BE2C (cell line): ENCODE measurements around the gene ZNF821.
A peak's percentile ranks its signal among the peaks of the same experiment; 100 is the strongest.

Experiments
- DNase-seq: peaks from one replicate; pipeline ENCODE4 v3.0.0-alpha.2; 2020
- H3K27me3 ChIP-seq: fragments of 250-450 bp; sonication (Bioruptor Pico); 2 replicates; pipeline ENCODE4 v1.5.1; 2020; ENCODE audit warnings: mild to moderate bottlenecking
- H3K36me3 ChIP-seq: fragments of 250-450 bp; sonication (Bioruptor Pico); 2 replicates; pipeline ENCODE4 v1.5.1; 2020; ENCODE audit warnings: mild to moderate bottlenecking
- H3K4me1 ChIP-seq: fragments of 250-450 bp; sonication (Bioruptor Pico); 2 replicates; pipeline ENCODE4 v1.5.1; 2020
- H3K4me3 ChIP-seq: 2 replicates; pipeline ENCODE4 v1.5.1; 2011; ENCODE audit warnings: low read depth, low read length
- H3K9me3 ChIP-seq: fragments of 250-450 bp; sonication (Bioruptor Pico); 2 replicates; pipeline ENCODE4 v1.5.1; 2020
- TF ChIP-seq, protein P1 (sequence below): IDR thresholded peaks from 2 replicates; pipeline ENCODE4 v1.5.1; 2012; ENCODE audit warnings: mild to moderate bottlenecking, low read depth, low read length

The ZNF821 gene

DNA sequence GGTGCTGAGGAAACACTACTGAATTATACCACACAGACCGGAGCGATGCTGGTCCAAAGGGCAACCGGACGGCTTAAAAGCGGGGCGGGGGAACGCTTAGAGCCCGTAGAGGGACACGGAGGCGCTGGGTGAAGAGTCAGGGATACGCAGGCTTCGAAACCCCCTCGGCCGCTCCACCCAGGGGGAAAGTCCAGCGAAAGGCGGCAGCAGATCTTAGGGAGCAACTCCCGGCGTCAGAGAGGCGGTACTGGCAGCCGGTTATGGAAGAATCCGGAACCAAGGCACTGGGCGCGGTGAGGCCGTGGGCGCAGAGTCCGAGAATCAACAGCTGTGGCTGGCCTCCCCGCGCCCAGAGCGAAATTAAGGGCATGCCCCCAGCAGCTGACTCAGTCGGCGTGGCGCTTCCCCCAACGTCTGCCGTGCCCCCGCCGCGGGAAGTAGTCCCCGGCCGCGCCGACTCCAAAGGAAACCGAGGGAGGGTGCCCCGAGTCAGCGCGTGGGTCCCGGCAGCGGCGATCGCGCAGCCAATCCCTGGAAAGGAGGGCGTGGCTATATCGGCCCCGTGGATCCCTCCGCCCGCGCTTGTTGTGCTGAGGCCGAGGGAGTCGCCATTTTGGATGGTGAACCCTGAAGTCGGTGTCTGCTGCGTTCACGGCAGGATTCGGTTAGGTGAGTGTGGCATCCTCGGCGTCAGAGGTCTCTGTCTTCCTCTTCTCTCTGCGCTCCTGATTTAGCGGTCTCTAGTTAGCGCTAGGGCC lies 11.1 kb upstream of the ZNF821 start, which contains the start of gene IST1:
TSS of gene IST1 (plus strand) at position 611 of the 758 bp plus-strand sequence. CDS start 20,110 bp downstream, outside the sequence.
- Histone ChIP-seq H3K9me3 (no peaks in the 10 kb centered on the region), H3K36me3 (peaks cover 10% of the 10 kb centered on the region), H3K27me3 (no peaks in the 10 kb centered on the region), H3K4me1 (peaks cover 3% of the 10 kb centered on the region; the same call in 1 of the 2 replicates), H3K4me3 (peak within 1 kb of the TSS; percentile 97)
- TF ChIP-seq, protein P1, sequence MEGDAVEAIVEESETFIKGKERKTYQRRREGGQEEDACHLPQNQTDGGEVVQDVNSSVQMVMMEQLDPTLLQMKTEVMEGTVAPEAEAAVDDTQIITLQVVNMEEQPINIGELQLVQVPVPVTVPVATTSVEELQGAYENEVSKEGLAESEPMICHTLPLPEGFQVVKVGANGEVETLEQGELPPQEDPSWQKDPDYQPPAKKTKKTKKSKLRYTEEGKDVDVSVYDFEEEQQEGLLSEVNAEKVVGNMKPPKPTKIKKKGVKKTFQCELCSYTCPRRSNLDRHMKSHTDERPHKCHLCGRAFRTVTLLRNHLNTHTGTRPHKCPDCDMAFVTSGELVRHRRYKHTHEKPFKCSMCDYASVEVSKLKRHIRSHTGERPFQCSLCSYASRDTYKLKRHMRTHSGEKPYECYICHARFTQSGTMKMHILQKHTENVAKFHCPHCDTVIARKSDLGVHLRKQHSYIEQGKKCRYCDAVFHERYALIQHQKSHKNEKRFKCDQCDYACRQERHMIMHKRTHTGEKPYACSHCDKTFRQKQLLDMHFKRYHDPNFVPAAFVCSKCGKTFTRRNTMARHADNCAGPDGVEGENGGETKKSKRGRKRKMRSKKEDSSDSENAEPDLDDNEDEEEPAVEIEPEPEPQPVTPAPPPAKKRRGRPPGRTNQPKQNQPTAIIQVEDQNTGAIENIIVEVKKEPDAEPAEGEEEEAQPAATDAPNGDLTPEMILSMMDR, result no peak
- peak; percentile 98 for DNase-seq

DNA sequence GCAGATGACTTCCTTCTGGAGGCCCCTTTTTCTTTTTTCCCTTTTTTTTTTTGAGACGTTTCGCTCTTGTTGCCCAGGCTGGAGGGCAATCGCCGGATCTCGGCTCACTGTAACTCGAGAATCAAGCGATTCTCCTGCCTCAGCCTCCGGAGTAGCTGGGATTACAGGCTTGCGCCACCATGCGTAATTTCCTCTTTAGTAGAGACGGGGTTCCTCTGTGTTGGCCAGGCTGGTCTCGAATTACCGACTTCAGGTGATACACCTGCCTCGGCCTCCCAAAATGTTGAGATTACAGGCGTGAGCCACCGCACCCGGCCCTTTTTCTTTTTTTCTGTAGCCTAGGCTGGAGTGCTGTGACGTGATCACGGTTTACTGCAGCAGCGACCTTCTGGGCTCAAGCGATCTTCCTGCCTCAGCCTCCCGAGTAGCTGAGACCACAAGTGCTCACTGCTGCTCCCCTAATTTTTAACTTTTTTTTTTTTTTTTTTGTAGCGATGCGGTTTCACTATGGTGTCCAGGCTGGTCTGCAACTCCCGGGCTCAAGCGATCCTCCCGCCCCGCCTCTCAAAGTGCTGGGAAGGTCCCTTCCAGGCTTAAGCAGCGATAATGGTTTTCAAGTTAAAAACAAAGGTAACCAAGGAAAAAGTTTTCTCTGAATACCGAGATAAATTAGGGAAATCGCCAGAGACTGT lies 10.4 kb upstream of the ZNF821 start:
- TF ChIP-seq, protein P1, result 0 out of 2 replicates have a peak, but pooled peaks have one; percentile 11
- H3K4me1 ChIP-seq, result peaks cover 3% of the 10 kb centered on the region; the same call in 1 of the 2 replicates
- peak; percentile 40 for DNase-seq

DNA sequence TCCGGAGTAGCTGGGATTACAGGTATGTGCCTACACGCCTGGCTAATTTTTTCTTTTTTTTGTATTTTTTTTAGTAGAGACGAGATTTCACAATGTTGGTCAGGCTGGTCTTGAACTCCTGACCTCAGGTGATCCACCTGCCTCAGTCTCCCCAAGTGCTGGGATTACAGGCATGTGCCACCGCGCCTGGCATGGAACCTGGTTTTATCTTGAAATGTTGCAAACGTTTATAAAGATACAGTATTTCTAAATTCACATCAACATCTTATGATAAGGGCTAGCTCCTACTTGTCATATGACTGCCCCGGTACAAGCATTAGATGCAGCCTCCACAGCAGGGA lies 9.9 kb upstream of the ZNF821 start:
- H3K9me3 ChIP-seq, result no peaks in the 10 kb centered on the region
- peaks cover 3% of the 10 kb centered on the region; the same call in 1 of the 2 replicates for H3K4me1 ChIP-seq
- H3K36me3 ChIP-seq, result peaks cover 10% of the 10 kb centered on the region
- no peaks in the 10 kb centered on the region for H3K27me3 ChIP-seq
- H3K4me3 ChIP-seq, result peak overlapping the region; percentile 97
- TF ChIP-seq, protein P1, result no peak
- DNase-seq, result no peak

More for the DNA sequence above, 10.4 kb upstream of the ZNF821 start:
- Histone ChIP-seq H3K27me3 (no peaks in the 10 kb centered on the region), H3K4me3 (peak overlapping the region; percentile 97), H3K9me3 (no peaks in the 10 kb centered on the region), H3K36me3 (peaks cover 10% of the 10 kb centered on the region)

DNA sequence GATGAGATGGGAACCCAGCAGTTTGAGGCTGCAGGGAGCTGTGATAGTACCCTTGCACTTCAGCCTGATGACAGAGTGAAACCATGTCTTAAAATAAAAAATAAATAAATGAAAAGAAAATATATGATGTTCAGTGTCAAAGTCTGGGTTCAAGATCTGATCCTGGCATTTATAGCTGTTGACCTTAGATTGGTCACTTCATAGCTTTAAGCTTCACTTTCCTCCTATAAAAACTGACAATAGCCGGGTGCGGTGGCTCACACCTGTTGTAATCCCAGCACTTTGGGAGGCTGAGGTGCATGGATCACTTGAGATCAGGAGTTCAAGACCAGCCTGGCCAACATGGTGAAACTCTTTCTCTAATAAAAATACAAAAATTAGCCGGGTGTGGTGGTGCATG lies 5.2 kb upstream of the ZNF821 start:
- no peaks in the 10 kb centered on the region for H3K9me3 ChIP-seq
- no peaks in the 10 kb centered on the region for H3K27me3 ChIP-seq
- DNase-seq, result no peak
- TF ChIP-seq, protein P1, result no peak
- H3K4me3 ChIP-seq, result no peak overlapping the region
- H3K4me1 ChIP-seq, result no peaks in the 10 kb centered on the region
- no peaks in the 10 kb centered on the region for H3K36me3 ChIP-seq

DNA sequence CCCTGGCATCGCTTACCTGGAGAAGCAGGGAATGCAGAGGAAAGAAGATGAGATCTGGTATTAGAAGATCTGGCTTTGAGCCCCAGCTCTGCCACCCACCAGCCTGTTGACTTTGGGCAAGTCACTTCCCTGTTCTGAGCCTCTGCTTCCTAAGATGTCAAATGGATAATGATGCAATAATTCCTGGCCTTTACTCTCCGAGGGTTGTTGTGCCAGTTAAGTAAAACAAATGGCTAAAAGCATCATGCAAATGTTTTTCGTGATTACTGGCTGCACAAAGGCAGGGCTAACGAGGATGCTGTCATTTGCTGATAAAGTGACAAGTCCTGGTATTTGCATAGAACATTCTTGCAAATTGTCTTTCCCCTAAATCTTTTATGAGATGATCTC lies 1.3 kb upstream of the ZNF821 start:
- no peaks in the 10 kb centered on the region for H3K9me3 ChIP-seq
- no peaks in the 10 kb centered on the region for H3K27me3 ChIP-seq
- TF ChIP-seq, protein P1, result no peak
- H3K36me3 ChIP-seq, result peaks cover 2% of the 10 kb centered on the region; the same call in 1 of the 2 replicates
- H3K4me3 ChIP-seq, result no peak overlapping the region
- no peaks in the 10 kb centered on the region; the same call in 1 of the 2 replicates for H3K4me1 ChIP-seq
- no peak for DNase-seq
